ENCODE measurements around the gene ATP2B2.

DNA sequence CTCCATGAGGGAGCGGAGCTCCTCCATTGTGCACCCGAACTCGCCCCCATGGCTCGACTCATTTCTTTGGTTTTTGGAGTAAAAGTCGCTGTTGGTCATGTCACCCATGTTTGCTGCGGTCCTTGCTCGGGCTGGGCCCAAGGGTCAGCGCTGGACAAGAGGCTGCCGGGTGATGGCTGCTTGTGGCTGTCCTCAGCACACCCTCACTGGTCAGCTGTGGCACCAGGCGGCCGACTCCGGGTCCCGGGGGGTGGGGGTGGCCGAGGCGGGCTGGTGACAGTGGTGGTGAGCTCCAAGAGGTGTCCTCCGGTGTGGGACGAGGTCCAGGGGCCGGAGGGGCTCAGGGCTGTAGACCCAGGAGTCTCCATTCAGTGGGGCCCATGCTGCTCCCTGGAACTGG, 56.0 kb downstream of the ATP2B2 start:
- TF ChIP-seq, protein P1, sequence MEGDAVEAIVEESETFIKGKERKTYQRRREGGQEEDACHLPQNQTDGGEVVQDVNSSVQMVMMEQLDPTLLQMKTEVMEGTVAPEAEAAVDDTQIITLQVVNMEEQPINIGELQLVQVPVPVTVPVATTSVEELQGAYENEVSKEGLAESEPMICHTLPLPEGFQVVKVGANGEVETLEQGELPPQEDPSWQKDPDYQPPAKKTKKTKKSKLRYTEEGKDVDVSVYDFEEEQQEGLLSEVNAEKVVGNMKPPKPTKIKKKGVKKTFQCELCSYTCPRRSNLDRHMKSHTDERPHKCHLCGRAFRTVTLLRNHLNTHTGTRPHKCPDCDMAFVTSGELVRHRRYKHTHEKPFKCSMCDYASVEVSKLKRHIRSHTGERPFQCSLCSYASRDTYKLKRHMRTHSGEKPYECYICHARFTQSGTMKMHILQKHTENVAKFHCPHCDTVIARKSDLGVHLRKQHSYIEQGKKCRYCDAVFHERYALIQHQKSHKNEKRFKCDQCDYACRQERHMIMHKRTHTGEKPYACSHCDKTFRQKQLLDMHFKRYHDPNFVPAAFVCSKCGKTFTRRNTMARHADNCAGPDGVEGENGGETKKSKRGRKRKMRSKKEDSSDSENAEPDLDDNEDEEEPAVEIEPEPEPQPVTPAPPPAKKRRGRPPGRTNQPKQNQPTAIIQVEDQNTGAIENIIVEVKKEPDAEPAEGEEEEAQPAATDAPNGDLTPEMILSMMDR (IDR thresholded peaks at IDR 0.05) = no peak
- TF ChIP-seq POLR2A (IDR thresholded peaks at IDR 0.05) = no peak

All from uterus (tissue), 2 donors.